ENCODE results near the gene CERS4. TPM values are rescaled to one million over a fixed set of nuclear protein-coding genes. Genes with fewer than 3 reads are reported as not detected.
"Not testable (repeated sequence)": the region's sequence is repeated elsewhere in the genome, so short reads cannot be mapped to it uniquely, and the experiment has no call there.

Gene CERS4
- total and polyA plus RNA-seq, 2 donors from 2014 or later: 36.5 to 65.5 TPM

DNA sequence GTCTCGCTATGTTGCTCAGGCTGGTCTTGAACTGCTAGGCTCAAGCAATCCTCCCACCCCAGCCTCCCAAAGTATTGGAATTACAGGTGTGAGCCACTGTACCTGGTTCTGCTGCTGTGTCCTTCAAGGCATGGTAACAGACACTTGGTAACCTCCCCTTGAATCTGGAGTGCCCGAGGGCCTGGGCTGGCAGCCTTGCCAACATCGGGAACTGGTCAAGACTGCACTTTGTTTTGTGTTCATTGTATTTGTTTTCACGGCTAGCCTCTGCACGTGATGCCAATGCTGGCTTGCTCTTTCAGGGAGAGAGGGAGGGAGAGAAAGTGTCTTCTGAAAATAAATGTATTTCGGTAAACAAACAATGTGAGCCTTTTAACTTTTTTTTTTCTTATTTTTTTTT lies 12.0 kb downstream of the CERS4 start:
- no peak for DNase-seq
- no peak overlapping the region for H3K27ac ChIP-seq (ENCODE audit: low read depth in 2 of 2, low read length in 2 of 2)

DNA sequence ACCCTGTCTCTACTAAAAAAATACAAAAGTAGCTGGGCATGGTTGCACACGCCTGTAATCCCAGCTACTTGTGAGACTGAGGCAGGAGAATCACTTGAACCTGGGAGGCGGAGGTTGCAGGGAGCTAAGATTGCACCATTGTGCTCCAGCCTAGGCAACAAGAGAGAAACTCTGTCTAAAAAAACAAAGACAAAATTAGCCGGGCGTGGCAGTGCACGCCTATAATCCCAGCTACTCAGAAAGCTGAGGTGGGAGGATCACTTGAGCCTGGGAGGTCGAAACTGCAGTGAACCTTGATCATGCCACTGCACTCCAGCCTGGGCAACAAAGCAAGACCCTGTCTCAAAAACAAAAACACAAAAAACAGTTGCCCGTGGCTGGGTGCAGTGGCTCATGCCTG lies 14.3 kb downstream of the CERS4 start:
- H3K4me1 ChIP-seq (ENCODE audit: control insufficient read depth in 2 of 3, insufficient read depth in 2 of 3, low read depth in 1 of 3, low read length in 3 of 3); H3K27me3 ChIP-seq (ENCODE audit: control insufficient read depth, insufficient read depth, low read length); H3K4me3 ChIP-seq (ENCODE audit: low read length in 3 of 3); DNase-seq; H3K27ac ChIP-seq (ENCODE audit: low read depth in 2 of 2, low read length in 2 of 2); FAIRE-seq; H3K9me3 ChIP-seq (ENCODE audit: control insufficient read depth in 2 of 3, insufficient read depth in 1 of 3, low read length in 3 of 3); H3K36me3 ChIP-seq (ENCODE audit: control insufficient read depth in 2 of 3, insufficient read depth in 3 of 3, low read length in 3 of 3); H3K9ac ChIP-seq (ENCODE audit: low read length in 3 of 3); intact Hi-C loops (cut with DNase I): not testable (repeated sequence)

More for the DNA sequence above, 12.0 kb downstream of the CERS4 start:
- FAIRE-seq: no peak
- Histone ChIP-seq H3K27me3 (ENCODE audit: control insufficient read depth, insufficient read depth, low read length) (no peaks in the 10 kb centered on the region), H3K4me3 (ENCODE audit: low read length in 3 of 3) (no peak overlapping the region), H3K4me1 (ENCODE audit: control insufficient read depth in 2 of 3, insufficient read depth in 2 of 3, low read depth in 1 of 3, low read length in 3 of 3) (no peaks in the 10 kb centered on the region), H3K9ac (ENCODE audit: low read length in 3 of 3) (no peak overlapping the region), H3K36me3 (ENCODE audit: control insufficient read depth in 2 of 3, insufficient read depth in 3 of 3, low read length in 3 of 3) (no peaks in the 10 kb centered on the region), H3K9me3 (ENCODE audit: control insufficient read depth in 2 of 3, insufficient read depth in 1 of 3, low read length in 3 of 3) (no peaks in the 10 kb centered on the region)
- intact Hi-C loops (cut with DNase I): no loop called here
- TF ChIP-seq, protein P1, sequence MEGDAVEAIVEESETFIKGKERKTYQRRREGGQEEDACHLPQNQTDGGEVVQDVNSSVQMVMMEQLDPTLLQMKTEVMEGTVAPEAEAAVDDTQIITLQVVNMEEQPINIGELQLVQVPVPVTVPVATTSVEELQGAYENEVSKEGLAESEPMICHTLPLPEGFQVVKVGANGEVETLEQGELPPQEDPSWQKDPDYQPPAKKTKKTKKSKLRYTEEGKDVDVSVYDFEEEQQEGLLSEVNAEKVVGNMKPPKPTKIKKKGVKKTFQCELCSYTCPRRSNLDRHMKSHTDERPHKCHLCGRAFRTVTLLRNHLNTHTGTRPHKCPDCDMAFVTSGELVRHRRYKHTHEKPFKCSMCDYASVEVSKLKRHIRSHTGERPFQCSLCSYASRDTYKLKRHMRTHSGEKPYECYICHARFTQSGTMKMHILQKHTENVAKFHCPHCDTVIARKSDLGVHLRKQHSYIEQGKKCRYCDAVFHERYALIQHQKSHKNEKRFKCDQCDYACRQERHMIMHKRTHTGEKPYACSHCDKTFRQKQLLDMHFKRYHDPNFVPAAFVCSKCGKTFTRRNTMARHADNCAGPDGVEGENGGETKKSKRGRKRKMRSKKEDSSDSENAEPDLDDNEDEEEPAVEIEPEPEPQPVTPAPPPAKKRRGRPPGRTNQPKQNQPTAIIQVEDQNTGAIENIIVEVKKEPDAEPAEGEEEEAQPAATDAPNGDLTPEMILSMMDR (IDR thresholded peaks at IDR 0.05; ENCODE audit: borderline replicate concordance, extremely low read depth, insufficient read depth): no peak

GRCh38 chr19:8224394-8225145 lies 15.4 kb downstream of the CERS4 start:
- H3K27ac ChIP-seq (ENCODE audit: low read depth in 2 of 2, low read length in 2 of 2): peak overlapping the region; percentile 67 to 72
- H3K36me3 ChIP-seq (ENCODE audit: control insufficient read depth in 2 of 3, insufficient read depth in 3 of 3, low read length in 3 of 3): no peaks in the 10 kb centered on the region

DNA sequence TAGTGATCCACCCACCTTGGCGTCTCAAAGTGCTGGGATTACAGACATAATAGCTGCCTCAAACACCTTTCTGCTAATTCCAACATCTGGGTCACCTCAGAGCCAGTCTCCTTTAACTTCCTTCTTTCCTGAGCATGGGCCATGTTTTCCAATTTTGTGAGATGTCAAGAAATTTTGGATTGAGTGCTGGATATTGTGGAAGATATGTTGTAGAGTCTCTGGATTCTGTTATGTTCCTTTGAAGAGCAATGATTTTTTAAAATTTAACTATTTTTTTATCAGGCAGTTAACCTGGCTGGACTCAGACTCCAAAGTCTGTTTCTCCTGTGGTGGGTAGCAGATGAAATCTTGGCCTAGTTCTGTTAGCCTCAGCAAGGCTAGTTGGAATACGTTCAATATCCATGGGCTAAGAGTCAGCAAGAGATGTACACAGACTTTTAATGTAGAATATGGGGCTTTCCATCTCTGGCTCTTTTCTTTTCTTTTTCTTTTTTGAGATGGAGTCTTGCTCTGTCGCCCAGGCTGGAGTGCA lies 22.0 kb downstream of the CERS4 start:
- Histone ChIP-seq H3K27me3 (ENCODE audit: control insufficient read depth, insufficient read depth, low read length) (no peaks in the 10 kb centered on the region), H3K4me1 (ENCODE audit: control insufficient read depth in 2 of 3, insufficient read depth in 2 of 3, low read depth in 1 of 3, low read length in 3 of 3) (no peaks in the 10 kb centered on the region), H3K9me3 (ENCODE audit: control insufficient read depth in 2 of 3, insufficient read depth in 1 of 3, low read length in 3 of 3) (peaks cover 0 to 9% (median 0%) of the 10 kb centered on the region in 3 donors), H3K4me3 (ENCODE audit: low read length in 3 of 3) (no peak overlapping the region), H3K36me3 (ENCODE audit: control insufficient read depth in 2 of 3, insufficient read depth in 3 of 3, low read length in 3 of 3) (no peaks in the 10 kb centered on the region), H3K9ac (ENCODE audit: low read length in 3 of 3) (no peak overlapping the region), H3K27ac (ENCODE audit: low read depth in 2 of 2, low read length in 2 of 2) (no peak overlapping the region)
- intact Hi-C loops (cut with DNase I): no loop called here
- TF ChIP-seq, protein P1 (IDR thresholded peaks at IDR 0.05; ENCODE audit: borderline replicate concordance, extremely low read depth, insufficient read depth): no peak
- DNase-seq: no peak
- FAIRE-seq: no peak

More at GRCh38 chr19:8224394-8225145, 15.4 kb downstream of the CERS4 start:
- TF ChIP-seq, protein P1 (IDR thresholded peaks at IDR 0.05; ENCODE audit: borderline replicate concordance, extremely low read depth, insufficient read depth): no peak
- no peak for DNase-seq
- H3K9me3 ChIP-seq (ENCODE audit: control insufficient read depth in 2 of 3, insufficient read depth in 1 of 3, low read length in 3 of 3): no peaks in the 10 kb centered on the region
- H3K27me3 ChIP-seq (ENCODE audit: control insufficient read depth, insufficient read depth, low read length): no peaks in the 10 kb centered on the region
- no peaks in the 10 kb centered on the region for H3K4me1 ChIP-seq (ENCODE audit: control insufficient read depth in 2 of 3, insufficient read depth in 2 of 3, low read depth in 1 of 3, low read length in 3 of 3)
- no peak overlapping the region for H3K9ac ChIP-seq (ENCODE audit: low read length in 3 of 3)
- no peak for FAIRE-seq
- intact Hi-C loops (cut with DNase I): no loop called here
- H3K4me3 ChIP-seq (ENCODE audit: low read length in 3 of 3): no peak overlapping the region

Data from kidney (tissue), 14 donors.